Thyroid gland (tissue), 4 donors: Measurements from ENCODE around the gene ERBB2.

ENCODE experiments used
- POLR2A ChIP-seq, 2 donors: fragments of 450-650 bp; IDR thresholded peaks; one replicate each; pipeline ENCODE4 v1.6.1; 2017; ENCODE audit warnings: antibody characterized with exemption in 2 of 2, mild to moderate bottlenecking in 2 of 2, moderate library complexity in 1 of 2
- TF ChIP-seq, protein P1 (sequence below), 6 experiments: fragments of 200-600 bp in 3 of 6; fragments of 450-650 bp in 3 of 6; sonication (generic) in 3 of 6; IDR thresholded peaks; one replicate each; pipeline ENCODE4 v1.5.1; 2016 to 2019; ENCODE audit warnings: antibody characterized with exemption in 6 of 6, mild to moderate bottlenecking in 2 of 6, inconsistent platforms in 1 of 6, moderate library complexity in 1 of 6

DNA sequence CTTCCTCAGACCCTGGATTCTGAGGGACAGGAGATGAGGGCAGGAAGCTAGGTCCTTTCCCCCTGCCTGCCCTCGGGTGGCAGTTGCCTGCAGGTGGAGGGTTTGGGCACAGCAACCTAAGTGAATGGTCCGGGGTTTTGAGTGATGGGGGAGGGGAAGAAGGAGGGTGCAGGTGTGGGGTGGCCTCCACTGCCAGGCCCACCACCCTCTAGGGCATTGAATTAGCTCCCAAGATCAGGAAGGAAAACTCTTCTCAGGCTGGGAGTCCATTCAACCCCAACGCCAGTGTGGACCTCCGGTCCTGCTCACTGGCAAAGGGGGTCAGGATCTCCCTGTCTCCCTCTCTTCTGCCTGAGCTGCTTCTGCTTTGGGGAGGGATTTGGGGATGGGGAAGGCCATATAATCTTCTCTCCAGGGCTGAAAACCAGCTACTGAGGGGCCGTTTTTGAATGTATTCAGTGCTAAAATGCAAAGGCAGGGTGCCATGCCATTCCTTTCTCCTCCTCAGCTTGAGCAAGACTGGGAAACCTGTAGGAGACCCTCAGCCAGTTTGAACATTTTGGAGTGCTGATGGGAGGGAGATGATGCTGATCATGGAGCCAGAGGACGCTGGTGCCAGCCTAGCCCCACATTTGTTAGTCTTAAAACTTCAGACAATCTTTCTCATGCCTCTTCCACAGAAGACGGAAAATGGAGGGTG lies 56.7 kb downstream of the ERBB2 start:
- TF ChIP-seq, protein P1, sequence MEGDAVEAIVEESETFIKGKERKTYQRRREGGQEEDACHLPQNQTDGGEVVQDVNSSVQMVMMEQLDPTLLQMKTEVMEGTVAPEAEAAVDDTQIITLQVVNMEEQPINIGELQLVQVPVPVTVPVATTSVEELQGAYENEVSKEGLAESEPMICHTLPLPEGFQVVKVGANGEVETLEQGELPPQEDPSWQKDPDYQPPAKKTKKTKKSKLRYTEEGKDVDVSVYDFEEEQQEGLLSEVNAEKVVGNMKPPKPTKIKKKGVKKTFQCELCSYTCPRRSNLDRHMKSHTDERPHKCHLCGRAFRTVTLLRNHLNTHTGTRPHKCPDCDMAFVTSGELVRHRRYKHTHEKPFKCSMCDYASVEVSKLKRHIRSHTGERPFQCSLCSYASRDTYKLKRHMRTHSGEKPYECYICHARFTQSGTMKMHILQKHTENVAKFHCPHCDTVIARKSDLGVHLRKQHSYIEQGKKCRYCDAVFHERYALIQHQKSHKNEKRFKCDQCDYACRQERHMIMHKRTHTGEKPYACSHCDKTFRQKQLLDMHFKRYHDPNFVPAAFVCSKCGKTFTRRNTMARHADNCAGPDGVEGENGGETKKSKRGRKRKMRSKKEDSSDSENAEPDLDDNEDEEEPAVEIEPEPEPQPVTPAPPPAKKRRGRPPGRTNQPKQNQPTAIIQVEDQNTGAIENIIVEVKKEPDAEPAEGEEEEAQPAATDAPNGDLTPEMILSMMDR (IDR thresholded peaks at IDR 0.05), result no peak
- TF ChIP-seq POLR2A (IDR thresholded peaks at IDR 0.05), result no peak
